HCT116 (cell line): ENCODE measurements around the gene RUNX1. TPM values are rescaled to one million over a fixed set of nuclear protein-coding genes. Genes with fewer than 3 reads are reported as not detected.

Source experiments
- ATAC-seq: fragments of 200-7000 bp; cut with Tn5 transposase; 2 replicates; pipeline ENCODE4 v1.9.1; 2020; ENCODE audit warnings: mild to moderate bottlenecking, moderate library complexity
- BruUV-seq: library from RNA; stranded (reverse); fragments of 400-500 nt; replicated peaks from 2 replicates; lab custom pipeline; 2021; lab: Mats Ljungman, UMichigan
- CTCF ChIA-PET: fragments of 300-600 bp; sonication (Branson Sonifier 250); formaldehyde crosslinking; loops from one replicate; lab custom pipeline; 2021; ENCODE audit warnings: antibody characterized with exemption; lab: Charles Lee
- POLR2A ChIA-PET: fragments of 300-600, 350-600 bp; sonication (Branson Sonifier 250); formaldehyde crosslinking; loops from one replicate; lab custom pipeline; 2021; ENCODE audit warnings: antibody characterized with exemption; lab: Charles Lee
- RAD21 ChIA-PET, 2 experiments: fragments of 300-600 bp; sonication (Branson Sonifier 250); formaldehyde crosslinking; loops; one replicate each; lab custom pipeline; 2023; ENCODE audit warnings: low total read pairs in 2 of 2; ENCODE audit not compliant: uncharacterized antibody in 2 of 2, unreplicated experiment in 2 of 2, low non-redundant PET in 1 of 2; lab: Charles Lee
- DNase-seq: peaks from one replicate; pipeline ENCODE4 v3.0.0-alpha.2; 2010; ENCODE audit warnings: low read depth, low spot score
- H2AFZ ChIP-seq: fragments of 200-600 bp; shearing (Covaris generic), sonication (generic); 2 replicates; pipeline ENCODE4 v1.6.1; 2017; ENCODE audit warnings: low read depth, mixed run types, mixed read lengths, antibody characterized with exemption, low read length; ENCODE audit not compliant: poor library complexity, severe bottlenecking
- H3K27ac ChIP-seq: 2 replicates; pipeline ENCODE4 v1.5.1; 2012; ENCODE audit warnings: low read depth, low read length
- H3K27me3 ChIP-seq: fragments of 200-600 bp; sonication (generic); 2 replicates; pipeline ENCODE4 v1.6.1; 2016; ENCODE audit warnings: mixed run types, low read length, mixed read lengths; ENCODE audit not compliant: insufficient read depth
- H3K36me3 ChIP-seq, 2 experiments: fragments of 200-500 bp in 1 of 2; fragments of 200-600 bp in 1 of 2; sonication (Bioruptor generic) in 1 of 2; sonication (generic) in 1 of 2; 2 replicates each; pipeline versions ENCODE4 v1.5.1 to v1.6.1; 2014 to 2016; ENCODE audit warnings: low read length in 2 of 2, inconsistent platforms in 1 of 2, mixed read lengths in 1 of 2, mixed run types in 1 of 2; ENCODE audit not compliant: insufficient read depth in 2 of 2, control insufficient read depth in 1 of 2
- H3K4me1 ChIP-seq, 2 experiments: fragments of 200-600 bp in 1 of 2; sonication (generic) in 1 of 2; 2 replicates each; pipeline versions ENCODE4 v1.5.1 to v1.6.1; 2012 to 2017; ENCODE audit warnings: low read length in 2 of 2, inconsistent platforms in 1 of 2, mild to moderate bottlenecking in 1 of 2, mixed read lengths in 1 of 2, mixed run types in 1 of 2, moderate library complexity in 1 of 2; ENCODE audit not compliant: insufficient read depth in 2 of 2, control insufficient read depth in 1 of 2
- H3K4me2 ChIP-seq: fragments of 200-600 bp; sonication (generic); 2 replicates; pipeline ENCODE4 v1.6.1; 2017; ENCODE audit warnings: mixed run types, low read length, mixed read lengths
- H3K4me3 ChIP-seq, 2 experiments: fragments of 200-600 bp in 1 of 2; sonication (generic) in 1 of 2; replicated peaks in 1 of 2; 2 replicates each; pipeline ENCODE4 v1.5.1; 2011 to 2016; ENCODE audit warnings: low read length in 2 of 2, control low read depth in 1 of 2, low read depth in 1 of 2, mild to moderate bottlenecking in 1 of 2, mixed read lengths in 1 of 2, mixed run types in 1 of 2
- H3K79me2 ChIP-seq: fragments of 200-600 bp; sonication (generic); 2 replicates; pipeline ENCODE4 v1.6.1; 2017; ENCODE audit warnings: mild to moderate bottlenecking, mixed run types, low read length, moderate library complexity, mixed read lengths; ENCODE audit not compliant: insufficient read depth
- H3K9ac ChIP-seq: fragments of 200-600 bp; sonication (generic); 2 replicates; pipeline ENCODE4 v1.6.1; 2016; ENCODE audit warnings: low read length, mixed read lengths
- H3K9me2 ChIP-seq: fragments of 200-600 bp; sonication (generic), shearing (Covaris generic); 2 replicates; pipeline ENCODE4 v1.6.1; 2017; ENCODE audit warnings: mixed run types, mild to moderate bottlenecking, moderate library complexity; ENCODE audit not compliant: insufficient read depth
- H3K9me3 ChIP-seq, 2 experiments: fragments of 200-500 bp in 1 of 2; fragments of 200-600 bp in 1 of 2; sonication (Bioruptor generic) in 1 of 2; sonication (generic) in 1 of 2; 2 replicates each; pipeline ENCODE4 v1.6.1; 2014 to 2017; ENCODE audit warnings: low read length in 2 of 2, mixed read lengths in 2 of 2, inconsistent platforms in 1 of 2, low read depth in 1 of 2, mild to moderate bottlenecking in 1 of 2, mixed run types in 1 of 2, moderate library complexity in 1 of 2; ENCODE audit not compliant: control insufficient read depth in 1 of 2, insufficient read depth in 1 of 2
- H4K20me1 ChIP-seq: fragments of 200-600 bp; sonication (generic), shearing (Covaris generic); 2 replicates; pipeline ENCODE4 v1.6.1; 2017; ENCODE audit warnings: mixed run types, mild to moderate bottlenecking, moderate library complexity; ENCODE audit not compliant: insufficient read depth
- ATF3 ChIP-seq: IDR thresholded peaks from 2 replicates; pipeline ENCODE4 v1.6.1; 2012
- EGR1 ChIP-seq: IDR thresholded peaks from 2 replicates; pipeline ENCODE4 v1.6.1; 2012; ENCODE audit warnings: low read depth
- FOSL1 ChIP-seq: IDR thresholded peaks from 2 replicates; pipeline ENCODE4 v1.6.1; 2012; ENCODE audit warnings: low read depth
- JUND ChIP-seq: IDR thresholded peaks from 2 replicates; pipeline ENCODE4 v1.6.1; 2012
- MAX ChIP-seq: IDR thresholded peaks from 2 replicates; pipeline ENCODE4 v1.6.1; 2012
- POLR2A ChIP-seq: IDR thresholded peaks from 2 replicates; pipeline ENCODE4 v1.7.0; 2011; ENCODE audit warnings: borderline replicate concordance; ENCODE audit not compliant: insufficient read depth, insufficient read length; ENCODE audit errors: extremely low read depth
- RAD21 ChIP-seq: IDR thresholded peaks from 2 replicates; pipeline ENCODE4 v1.6.1; 2012; ENCODE audit warnings: low read depth, mild to moderate bottlenecking
- REST ChIP-seq: IDR thresholded peaks from 2 replicates; pipeline ENCODE4 v1.6.1; 2012; ENCODE audit warnings: low read depth
- SIN3A ChIP-seq: IDR thresholded peaks from 2 replicates; pipeline ENCODE4 v1.6.1; 2012; ENCODE audit warnings: low read depth
- SP1 ChIP-seq: IDR thresholded peaks from 2 replicates; pipeline ENCODE4 v1.6.1; 2012; ENCODE audit warnings: low read depth
- SRF ChIP-seq: IDR thresholded peaks from 2 replicates; pipeline ENCODE4 v1.6.1; 2012; ENCODE audit warnings: low read depth
- ZNF274 ChIP-seq: fragments of 200-500 bp; sonication (Bioruptor generic); IDR thresholded peaks from 2 replicates; pipeline ENCODE4 v1.6.1; 2014; ENCODE audit warnings: mild to moderate bottlenecking, low read depth, low read length, inconsistent platforms
- intact Hi-C: fragments of 100-400 bp; cut with micrococcal nuclease; formaldehyde crosslinking; loops from 2 replicates; pipeline ENCODE4 v1.10.0; 2022
- total RNA-seq: library from RNA; stranded (reverse); gene quantifications from one replicate; pipeline ENCODE4 v1.2.1, GENCODE V29; 2021; ENCODE audit not compliant: unreplicated experiment

RUNX1 gene
- total RNA-seq, 1 experiment from 2014 or later: 33.5 TPM

- Histone ChIP-seq H3K79me2 (no peaks in the 10 kb centered on the region), H4K20me1 (no peaks in the 10 kb centered on the region), H3K9me3 (no peaks in the 10 kb centered on the region), H3K4me2 (no peak overlapping the region), H3K27me3 (no peaks in the 10 kb centered on the region), H3K9me2 (no peaks in the 10 kb centered on the region), H3K9ac (no peak overlapping the region), H3K4me1 (peaks cover 14 to 19% of the 10 kb centered on the region in 2 experiments), H3K36me3 (no peaks in the 10 kb centered on the region), H3K27ac (no peak overlapping the region), H3K4me3 (no peak overlapping the region), H2AFZ (no peak overlapping the region)
- POLR2A ChIA-PET: no interaction called here
- intact Hi-C loops: no loop called here
- BruUV-seq: no TSS peak
- CTCF ChIA-PET: no interaction called here
- ATAC-seq: no peak
- no peak for DNase-seq
- RAD21 ChIA-PET: no interaction called here
- TF ChIP-seq REST (no peak), ATF3 (no peak), SIN3A (no peak), EGR1 (no peak), FOSL1 (no peak), SRF (no peak), POLR2A (no peak), JUND (no peak), MAX (no peak), SP1 (no peak), RAD21 (no peak), ZNF274 (no peak)
Observed at GRCh38 chr21:34980423-34981115, 68.5 kb downstream of the RUNX1 start.
